ENCODE results near the gene UBE2E1. TPM values are rescaled to one million over a fixed set of nuclear protein-coding genes. Genes with fewer than 3 reads are reported as not detected.

UBE2E1 gene
- total and polyA plus RNA-seq, 8 donors = 89.1 to 214 (median 186) TPM

- Histone ChIP-seq H3K36me3 (no peaks in the 10 kb centered on the region), H3K27me3 (no peaks in the 10 kb centered on the region), H3K4me3 (no peak overlapping the region), H3K4me1 (peaks cover 16 to 51% of the 10 kb centered on the region in 2 donors), H3K9me3 (no peaks in the 10 kb centered on the region), H3K27ac (no peak overlapping the region)
- ATAC-seq (no peak), DNase-seq (no peak)
- TF ChIP-seq CTCF (IDR thresholded peaks at IDR 0.05) = no peak
- intact Hi-C loops (cut with DNase I) = no loop called here
These were observed 30.0 kb downstream of the UBE2E1 start for GRCh38 chr3:23835802-23836201.

GRCh38 chr3:23836536-23837230, 30.9 kb downstream of the UBE2E1 start:
- Histone ChIP-seq H3K27me3 (no peaks in the 10 kb centered on the region), H3K9me3 (no peaks in the 10 kb centered on the region), H3K36me3 (no peaks in the 10 kb centered on the region), H3K27ac (peak overlapping the region in 1 of 2 donors; percentile 3), H3K4me3 (no peak overlapping the region), H3K4me1 (peaks cover 16 to 48% of the 10 kb centered on the region in 2 donors)
- DNase-seq = no peak
- intact Hi-C loops (cut with DNase I) = no loop called here
- peak; percentile 31 for ATAC-seq
- TF ChIP-seq CTCF (IDR thresholded peaks at IDR 0.05) = no peak

GRCh38 chr3:23837286-23837685, 31.5 kb downstream of the UBE2E1 start:
- H3K4me1 ChIP-seq = peaks cover 16 to 48% of the 10 kb centered on the region in 2 donors
- TF ChIP-seq CTCF (IDR thresholded peaks at IDR 0.05) = no peak
- H3K36me3 ChIP-seq = no peaks in the 10 kb centered on the region
- no peak for DNase-seq
- no peaks in the 10 kb centered on the region for H3K27me3 ChIP-seq
- no peak overlapping the region for H3K27ac ChIP-seq
- peak; percentile 26 for ATAC-seq
- intact Hi-C loops (cut with DNase I) = no loop called here
- no peak overlapping the region for H3K4me3 ChIP-seq
- H3K9me3 ChIP-seq = no peaks in the 10 kb centered on the region

- intact Hi-C loops (cut with DNase I) = no loop called here
- ATAC-seq = no peak
- H3K4me3 ChIP-seq = no peak overlapping the region
These were observed 31.9 kb downstream of the UBE2E1 start for GRCh38 chr3:23837691-23838090.

GRCh38 chr3:23840521-23840920, 34.8 kb downstream of the UBE2E1 start:
- intact Hi-C loops (cut with DNase I) = no loop called here
- DNase-seq (no peak), ATAC-seq (peak; percentile 87)
- Histone ChIP-seq H3K27ac (no peak overlapping the region), H3K36me3 (no peaks in the 10 kb centered on the region), H3K4me3 (no peak overlapping the region), H3K9me3 (no peaks in the 10 kb centered on the region), H3K27me3 (no peaks in the 10 kb centered on the region), H3K4me1 (peaks cover 10 to 35% of the 10 kb centered on the region in 2 donors)
- TF ChIP-seq CTCF (IDR thresholded peaks at IDR 0.05) = no peak

More at GRCh38 chr3:23837691-23838090, 31.9 kb downstream of the UBE2E1 start:
- no peak for TF ChIP-seq CTCF (IDR thresholded peaks at IDR 0.05)
- Histone ChIP-seq H3K27ac (no peak overlapping the region), H3K4me1 (peaks cover 16 to 48% of the 10 kb centered on the region in 2 donors), H3K27me3 (no peaks in the 10 kb centered on the region), H3K9me3 (no peaks in the 10 kb centered on the region), H3K36me3 (no peaks in the 10 kb centered on the region)
- DNase-seq = no peak

Measured in left lung (tissue), 10 donors.